NCI-H82 treated with DMSO at 0.1 percent for 48 hours (cell line): ENCODE measurements around the gene USP35.

Experiments
- DNase-seq: peaks from one replicate; lab custom pipeline; 2025; ENCODE audit not compliant: unreplicated experiment; lab: John Stamatoyannopoulos, UW

Gene USP35

DNA sequence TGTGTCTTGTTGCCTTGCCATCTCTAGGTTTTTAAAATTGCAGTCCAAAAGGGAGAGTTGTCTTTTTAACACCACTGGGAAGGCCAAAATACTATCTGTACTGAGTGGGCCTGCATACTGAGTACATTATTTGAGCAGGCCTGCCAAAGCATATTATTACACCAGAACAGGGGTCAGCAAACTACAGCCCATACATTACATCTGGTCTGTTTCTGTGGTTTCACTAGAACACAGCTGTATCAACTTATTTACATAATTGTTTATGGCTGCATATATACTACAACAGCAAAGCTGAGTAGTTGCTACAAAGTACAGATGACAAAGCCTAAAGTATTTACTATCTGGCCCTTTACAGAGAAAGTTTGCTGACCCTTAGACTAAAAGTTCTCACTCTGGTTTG, 74.0 kb downstream of the USP35 start:
- no peak for DNase-seq
